ENCODE data around the gene ARL3. TPM values are rescaled to one million over a fixed set of nuclear protein-coding genes. Genes with fewer than 3 reads are reported as not detected.
A peak's percentile ranks its signal among the peaks of the same experiment; 100 is the strongest.
"Not testable (repeated sequence)": the region's sequence is repeated elsewhere in the genome, so short reads cannot be mapped to it uniquely, and the experiment has no call there.

ARL3 gene, protein sequence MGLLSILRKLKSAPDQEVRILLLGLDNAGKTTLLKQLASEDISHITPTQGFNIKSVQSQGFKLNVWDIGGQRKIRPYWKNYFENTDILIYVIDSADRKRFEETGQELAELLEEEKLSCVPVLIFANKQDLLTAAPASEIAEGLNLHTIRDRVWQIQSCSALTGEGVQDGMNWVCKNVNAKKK
- polyA plus RNA-seq (2013, experiment 1 of 2; ENCODE audit: insufficient read length) = 21.7 TPM
- polyA plus RNA-seq (2013, experiment 2 of 2; ENCODE audit: insufficient read length) = 20.4 TPM

DNA sequence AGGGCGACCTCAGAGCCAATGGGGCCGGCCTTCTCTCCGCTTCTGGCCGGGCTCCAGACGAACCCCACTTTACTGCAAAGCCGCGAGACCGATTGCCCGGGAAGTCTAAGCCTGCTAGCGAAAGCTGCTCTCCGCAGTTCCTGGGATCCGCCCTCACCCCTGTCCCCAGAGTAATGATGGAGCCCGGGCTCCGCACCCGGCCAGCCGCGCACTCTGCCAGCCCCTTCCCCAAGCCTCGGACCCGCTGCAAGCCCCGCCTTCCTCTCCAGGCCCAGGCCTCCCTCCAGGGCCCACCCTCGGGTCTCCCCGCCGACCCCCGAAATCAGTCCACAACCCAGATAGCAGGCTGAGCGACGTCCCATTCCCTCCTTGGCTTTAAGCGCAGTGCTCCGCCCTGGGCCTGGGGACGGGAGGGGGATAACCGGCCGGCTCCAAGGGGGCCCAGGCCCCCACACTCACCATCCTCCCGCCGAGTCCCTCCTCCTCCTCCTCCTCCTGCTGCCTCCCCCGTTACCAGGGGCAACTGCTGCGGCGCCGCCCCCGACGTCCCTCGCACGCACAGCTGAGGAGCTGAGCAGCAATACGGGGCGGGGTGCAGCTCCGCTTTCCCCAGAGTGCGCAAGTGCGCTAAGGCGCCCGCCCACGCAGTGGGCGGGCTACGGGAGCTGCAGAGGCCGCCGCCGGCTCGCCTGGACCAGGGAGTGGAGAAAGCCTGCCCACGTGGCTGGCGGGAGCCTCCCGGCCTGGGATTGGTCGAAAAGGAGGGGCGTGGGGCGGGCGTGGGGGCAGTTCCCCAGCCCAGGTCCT is at the start of gene ARL3:
ARL3 (minus strand) TSS at position 584 of the 807 bp plus-strand sequence; CDS start at position 462, 122 bp downstream.
- peak; percentile 99 for DNase-seq

DNA sequence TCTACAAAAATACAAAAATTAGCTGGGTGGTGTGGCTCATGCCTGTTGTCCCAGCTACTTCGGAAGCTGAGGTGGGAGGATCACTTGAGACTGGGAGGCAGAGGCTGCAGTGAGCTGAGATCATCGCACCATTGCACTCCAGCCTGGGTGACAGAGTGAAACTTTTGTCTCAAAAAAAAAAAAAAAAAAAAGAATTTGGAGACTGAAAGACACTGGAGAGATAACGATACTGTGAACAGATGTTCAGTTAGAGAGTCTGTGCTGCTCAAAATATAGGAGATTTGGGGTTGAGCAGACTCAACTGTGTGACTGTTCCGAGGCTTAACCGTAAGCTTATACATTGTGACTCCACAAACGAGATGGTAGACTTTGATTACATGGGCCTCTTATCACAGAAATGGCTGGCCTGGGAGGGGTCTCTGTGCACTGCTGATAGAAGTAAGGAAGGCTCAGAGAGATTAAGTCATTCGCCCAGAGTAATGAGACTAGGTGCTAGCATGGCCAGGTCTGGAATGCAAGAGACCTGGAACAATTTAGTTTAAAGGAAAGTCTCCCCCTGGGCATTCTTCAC is 48.9 kb upstream of the ARL3 start:
- DNase-seq = no peak

DNA sequence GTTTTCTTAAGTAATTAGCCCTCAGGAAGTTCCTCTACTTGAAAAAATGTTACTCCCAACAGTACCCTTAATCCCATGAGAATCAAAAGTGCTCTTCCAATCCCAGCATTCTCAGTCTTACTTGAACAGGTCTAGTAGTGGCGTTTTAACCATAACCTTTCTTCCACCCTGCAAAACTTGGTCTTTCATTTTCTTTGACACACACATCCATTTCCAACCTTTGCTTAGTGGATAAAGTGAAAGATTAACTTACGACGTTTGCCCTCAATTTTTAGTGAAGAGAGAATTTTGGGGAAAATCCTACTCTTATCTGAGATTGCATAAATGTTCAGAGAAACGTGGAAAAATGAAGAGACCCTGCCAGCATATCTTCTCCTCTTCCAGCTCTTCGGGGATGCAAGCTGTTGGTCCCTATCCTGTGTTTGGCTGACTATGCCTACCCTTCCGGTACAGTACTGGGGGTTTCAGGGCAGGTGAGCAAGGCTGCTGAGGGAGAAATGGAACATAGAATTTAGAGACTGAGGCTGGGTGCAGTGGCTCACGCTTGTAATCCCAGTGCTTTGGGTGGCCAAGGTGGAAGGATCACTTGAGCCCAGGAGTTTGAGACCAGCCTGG is 48.3 kb upstream of the ARL3 start:
- DNase-seq = no peak

DNA sequence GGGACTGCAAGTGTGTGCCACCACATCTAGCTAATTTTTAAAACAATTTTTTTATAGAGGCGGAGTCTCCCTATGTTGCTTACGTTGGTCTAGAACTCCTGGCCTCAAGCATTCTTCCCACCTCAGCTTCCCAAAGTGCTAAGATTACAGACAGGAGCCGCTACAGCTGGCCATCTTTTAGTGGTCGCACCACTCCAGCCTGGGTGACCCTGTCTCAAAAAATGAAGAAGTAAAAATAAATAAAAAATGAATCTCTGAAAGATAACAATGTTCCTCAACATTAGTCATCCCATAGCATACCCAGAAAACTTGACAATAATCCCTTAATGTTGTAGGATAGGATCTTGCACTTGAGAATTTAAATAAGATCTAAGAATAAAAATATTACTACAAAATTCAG is 47.8 kb upstream of the ARL3 start:
- no peak for DNase-seq

DNA sequence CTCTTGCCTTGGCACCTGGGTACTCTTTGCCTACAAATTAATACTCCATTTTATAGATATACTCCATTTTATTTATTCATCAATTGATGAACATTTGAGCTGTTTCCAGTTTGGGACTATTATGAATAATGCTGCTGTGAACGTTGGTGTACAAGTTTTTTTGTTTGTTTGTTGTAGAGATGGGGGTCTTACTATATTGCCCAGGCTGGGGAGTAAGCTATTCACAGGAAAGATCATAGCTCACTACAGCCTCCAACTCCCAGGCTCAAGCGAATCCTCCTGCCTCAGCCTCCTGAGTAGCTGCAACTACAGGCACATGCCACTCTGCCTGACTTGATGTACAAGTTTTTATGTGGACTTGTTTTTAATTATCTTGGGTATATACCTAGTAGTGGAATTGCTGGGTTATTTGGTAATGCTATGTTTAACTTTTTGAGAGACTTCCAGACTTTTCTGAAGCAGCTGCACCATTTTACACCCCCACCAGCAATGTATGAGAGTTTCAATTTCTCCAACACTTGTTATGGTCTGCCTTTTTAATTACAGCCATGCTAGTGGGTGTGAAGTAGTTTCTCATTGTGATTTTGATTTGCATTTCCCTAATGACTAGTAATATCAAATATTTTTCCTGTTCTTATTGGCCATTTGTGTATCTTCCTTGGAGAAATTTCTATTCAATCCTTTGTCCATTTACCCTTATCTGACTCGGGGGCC is 45.5 kb upstream of the ARL3 start:
- DNase-seq = no peak

DNA sequence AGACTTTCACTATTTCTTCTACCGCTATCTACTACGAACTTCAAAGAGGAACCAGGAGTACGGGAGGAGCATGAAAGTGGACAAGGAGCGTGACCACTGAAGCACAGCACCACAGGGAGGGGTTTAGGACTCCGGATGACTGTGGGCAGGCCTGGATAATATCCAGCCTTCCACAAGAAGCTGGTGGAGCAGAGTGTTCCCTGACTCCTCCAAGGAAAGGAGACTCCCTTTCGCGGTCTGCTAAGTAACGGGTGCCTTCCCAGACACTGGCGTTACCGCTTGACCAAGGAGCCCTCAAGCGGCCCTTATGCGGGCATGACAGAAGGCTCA is 44.7 kb upstream of the ARL3 start:
- DNase-seq = not testable (repeated sequence)

DNA sequence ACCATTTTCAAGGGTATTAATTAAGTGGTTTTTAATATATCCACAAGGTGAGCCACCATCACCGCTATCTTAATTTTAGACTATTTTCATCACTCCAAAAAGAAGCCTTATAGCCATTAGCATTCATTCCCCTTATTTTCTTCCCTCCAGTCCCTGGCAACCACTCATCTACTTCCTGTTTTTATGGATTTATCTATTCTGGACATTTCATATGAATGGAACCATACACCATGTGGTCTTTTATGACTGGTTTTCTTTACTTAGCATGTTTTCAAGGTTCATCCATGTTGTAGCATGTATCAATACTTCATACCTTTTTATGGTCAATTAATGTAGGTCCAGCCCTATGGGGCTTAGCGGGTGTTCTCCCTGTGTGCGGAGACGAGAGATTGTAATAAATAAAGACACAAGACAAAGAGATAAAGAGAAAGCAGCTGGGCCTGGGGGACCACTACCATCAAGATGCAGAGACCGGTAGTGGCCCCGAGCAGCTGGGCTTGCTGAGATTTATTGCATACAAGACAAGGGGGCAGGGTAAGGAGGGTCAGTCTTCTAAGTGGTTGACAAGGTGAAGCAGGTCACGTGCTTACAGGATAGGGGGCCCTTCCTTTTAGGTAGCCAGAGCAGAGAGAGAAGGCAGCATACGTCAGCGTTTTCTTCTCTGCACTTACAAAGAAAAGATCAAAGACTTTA is 44.2 kb upstream of the ARL3 start:
- DNase-seq = no peak

DNA sequence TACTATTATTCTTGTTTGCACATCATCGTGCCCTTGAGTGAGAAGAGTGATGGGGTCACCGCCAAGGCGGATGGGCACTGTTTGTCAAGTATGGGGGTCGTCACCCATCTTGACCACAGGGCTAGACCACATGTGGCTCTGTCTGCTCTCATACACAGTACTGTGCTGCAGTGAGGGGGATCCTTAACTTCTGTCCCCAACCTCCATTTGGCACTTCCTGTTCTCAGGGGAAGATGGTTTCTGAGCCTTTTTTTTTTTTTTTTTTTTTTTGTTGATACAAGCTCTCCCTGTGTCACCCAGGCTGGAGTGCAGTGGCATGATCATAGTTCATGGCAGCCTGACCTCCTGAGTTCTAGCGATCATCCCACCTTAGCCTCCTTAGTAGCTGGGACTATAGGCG is 43.1 kb upstream of the ARL3 start:
- no peak for DNase-seq

DNA sequence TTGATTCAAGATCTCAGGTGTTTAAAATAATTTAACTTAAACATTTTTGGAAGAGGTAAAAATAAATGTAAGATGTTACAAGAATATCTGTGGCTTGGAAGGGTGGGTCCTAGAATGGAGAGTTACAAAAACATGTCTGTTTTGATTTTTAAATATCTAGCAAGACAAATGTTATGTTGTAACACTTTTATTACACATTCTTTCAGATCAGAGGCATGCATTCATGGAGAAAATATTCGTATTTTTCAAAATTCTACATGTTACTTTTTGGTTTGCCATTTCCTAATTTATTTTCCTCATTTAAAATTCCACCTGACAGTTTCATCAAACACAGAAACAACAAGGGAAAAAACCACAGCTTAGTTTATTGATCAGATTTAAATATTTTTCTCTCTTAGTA is 39.5 kb upstream of the ARL3 start:
- DNase-seq = peak; percentile 28

DNA sequence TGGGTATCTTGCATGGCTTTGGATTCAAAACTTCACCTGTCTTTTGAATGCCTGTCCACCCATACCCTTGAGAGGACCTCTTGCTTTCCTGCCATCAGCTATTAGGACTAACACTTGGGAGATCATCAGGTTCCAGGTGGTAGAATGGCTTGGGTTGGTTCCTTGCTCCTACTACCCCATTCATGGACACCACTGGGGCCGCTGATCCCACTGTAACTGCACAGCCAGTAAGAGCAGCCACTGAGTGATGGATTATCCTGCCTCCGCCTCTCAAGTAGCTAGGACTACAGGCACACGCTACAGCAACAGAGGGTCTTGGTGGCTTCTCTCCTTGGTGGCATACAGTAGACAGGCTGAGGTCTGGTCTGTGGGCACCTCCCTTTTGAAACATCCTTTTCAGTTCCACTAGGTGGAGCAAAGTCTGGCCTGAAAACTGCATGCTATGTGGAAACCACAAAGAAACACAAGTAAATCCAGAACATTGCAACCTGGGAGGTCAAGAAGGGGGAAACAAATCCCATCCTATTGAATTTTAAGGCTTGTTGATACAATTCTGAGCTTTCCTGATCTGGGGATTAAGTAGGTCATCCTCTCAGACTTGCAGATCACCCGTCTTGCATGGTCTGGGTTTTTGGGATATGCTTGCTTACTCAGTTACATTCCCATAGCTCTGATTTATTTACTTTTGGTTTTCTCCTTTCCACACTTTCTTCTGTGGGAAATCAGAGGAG is 38.9 kb upstream of the ARL3 start:
- peak; percentile 87 for DNase-seq

DNA sequence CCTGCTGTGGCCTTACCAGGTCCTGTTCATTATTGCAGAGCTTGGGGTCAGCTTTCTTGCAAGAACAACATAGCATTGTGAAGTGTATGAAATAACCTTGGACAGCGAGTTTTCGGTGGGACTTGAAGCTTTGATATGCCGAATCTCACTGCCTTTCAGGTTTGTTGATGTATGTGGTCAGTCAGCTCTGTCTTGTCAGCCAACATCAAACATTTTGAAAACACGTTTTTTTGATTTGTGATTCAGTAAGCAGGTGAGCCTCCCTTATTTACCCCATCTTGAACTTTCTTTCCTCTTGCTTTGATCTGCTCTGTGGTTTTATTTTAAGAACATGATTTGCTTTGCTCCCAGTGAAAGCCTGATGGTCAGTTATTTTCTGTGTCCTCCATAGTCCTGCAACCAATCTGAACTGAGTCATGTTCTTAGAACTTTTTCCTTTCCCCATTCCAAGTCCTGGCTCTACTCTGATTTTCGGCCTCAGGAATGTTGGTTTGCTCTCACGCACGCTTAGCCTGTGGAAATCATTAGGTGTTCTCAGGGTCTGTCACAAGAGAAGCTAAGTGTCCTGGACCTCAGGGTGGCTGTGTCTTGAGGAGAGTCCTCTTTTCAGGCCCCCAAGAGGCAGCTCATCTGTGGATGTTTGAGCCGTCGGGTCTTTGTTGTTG is 38.2 kb upstream of the ARL3 start:
- DNase-seq = peak; percentile 73

DNA sequence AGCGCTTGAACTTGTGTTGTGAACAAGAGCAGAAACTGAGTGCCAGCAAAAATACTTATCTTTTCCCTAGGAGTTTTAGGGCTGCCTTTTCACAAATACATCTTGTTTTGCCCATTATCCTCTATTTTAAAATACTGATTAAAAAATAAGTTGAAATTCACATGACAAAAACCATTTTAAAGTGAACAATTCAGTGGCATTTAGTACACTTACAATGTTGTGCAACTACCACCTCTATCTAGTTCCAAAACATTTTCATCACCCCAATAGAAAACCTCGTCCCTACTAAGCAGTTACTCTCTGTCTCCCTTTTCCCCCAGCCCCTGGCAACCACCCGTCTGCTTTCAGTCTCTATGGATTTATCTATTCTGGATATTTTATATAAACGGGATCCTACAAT is 31.0 kb upstream of the ARL3 start:
- no peak for DNase-seq

DNA sequence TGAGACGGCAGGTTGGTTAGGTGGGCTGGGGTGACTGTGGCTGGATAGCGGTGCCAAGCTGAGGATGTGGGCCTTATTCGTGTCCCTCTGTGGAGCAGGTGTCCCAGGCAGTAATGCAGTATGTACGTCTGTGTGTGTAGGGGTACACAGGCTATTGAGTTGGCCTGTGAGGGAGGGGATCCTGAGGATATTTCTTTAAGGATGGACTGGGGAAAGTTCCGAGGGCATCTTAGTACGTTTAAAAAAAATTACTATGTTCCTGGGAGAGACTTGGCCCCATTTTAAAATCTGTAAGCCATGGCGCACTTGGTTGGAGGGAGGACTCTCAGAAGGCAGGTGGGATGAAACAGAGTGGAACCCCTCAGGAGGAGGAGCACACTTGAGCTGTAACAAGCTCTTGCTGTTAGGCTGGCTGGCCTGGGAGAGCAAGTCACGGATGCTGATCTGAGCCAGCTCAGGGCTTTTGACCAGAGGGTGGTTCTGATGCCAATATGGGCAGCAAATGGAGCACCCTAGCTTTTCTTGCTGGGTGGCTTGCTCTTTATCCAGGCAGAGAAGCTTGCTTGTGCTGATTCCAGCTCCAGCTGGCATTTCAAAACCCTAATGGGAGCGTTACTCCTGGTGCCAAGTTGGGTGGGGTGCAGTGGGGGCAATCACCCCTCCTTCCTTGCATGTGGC is 30.3 kb upstream of the ARL3 start:
- DNase-seq = no peak

DNA sequence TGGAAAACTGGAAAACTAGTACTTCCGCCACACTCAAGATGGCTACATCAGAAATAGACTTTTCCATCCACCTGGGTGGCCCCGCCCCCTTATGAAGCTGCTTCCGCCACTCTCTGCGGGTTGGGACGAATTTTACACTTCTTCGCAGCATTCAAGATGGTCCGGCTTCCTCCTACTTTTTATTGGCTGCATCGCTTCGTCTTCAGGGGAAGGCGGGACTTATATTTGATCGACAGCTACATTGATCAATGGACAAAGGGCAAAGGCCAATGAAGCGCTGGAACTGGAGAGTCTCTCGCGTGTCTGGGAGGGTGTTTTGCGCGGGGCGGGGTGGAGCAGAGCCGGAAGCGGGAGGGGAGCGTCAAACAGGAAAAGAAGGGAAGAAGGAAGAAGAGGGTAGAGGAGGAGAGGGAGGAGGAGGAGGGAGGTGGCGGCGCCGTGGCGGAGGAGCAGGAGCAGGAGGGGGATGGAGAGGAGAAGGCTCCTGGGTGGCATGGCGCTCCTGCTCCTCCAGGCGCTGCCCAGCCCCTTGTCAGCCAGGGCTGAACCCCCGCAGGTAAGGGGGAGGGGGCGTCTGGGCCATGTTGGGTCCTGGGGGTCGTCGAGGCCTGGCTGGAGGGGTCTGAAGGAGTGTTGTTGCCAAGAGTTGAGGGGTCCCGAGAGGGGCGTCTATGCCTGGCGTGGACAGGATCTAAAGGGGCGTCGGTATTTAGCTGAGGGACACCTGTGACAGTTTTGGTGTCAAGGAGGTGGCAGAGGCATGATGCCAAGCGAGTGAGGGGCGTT is 29.6 kb upstream of the ARL3 start, which contains the start of gene WBP1L:
WBP1L (plus strand) TSS at position 361 of the 786 bp plus-strand sequence; CDS start at position 467, 106 bp downstream.
- DNase-seq = peak; percentile 100

DNA sequence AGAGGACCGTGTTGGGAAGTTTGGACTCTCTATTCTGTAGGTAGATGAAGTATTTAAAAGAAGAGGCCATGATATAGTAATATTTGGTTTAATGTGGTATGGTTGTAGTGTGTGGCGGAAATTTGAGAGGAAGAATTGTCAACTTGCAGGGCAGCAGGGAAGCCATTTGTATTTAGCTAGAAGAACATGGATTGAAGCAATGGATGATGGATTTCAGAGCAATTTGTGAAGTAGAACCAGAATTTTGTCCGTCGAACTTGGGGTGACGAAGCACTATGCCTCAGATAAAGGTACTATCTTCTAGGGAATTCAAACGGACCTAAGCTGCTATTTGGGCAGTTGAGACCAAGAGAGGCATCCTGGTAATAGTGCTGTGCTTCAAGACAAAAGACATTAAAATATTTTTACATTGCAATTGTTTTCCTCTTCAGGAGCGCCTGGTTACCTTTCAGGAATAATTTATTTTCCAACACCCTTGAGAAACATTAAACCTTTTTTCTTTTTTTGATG is 28.9 kb upstream of the ARL3 start:
- no peak for DNase-seq

DNA sequence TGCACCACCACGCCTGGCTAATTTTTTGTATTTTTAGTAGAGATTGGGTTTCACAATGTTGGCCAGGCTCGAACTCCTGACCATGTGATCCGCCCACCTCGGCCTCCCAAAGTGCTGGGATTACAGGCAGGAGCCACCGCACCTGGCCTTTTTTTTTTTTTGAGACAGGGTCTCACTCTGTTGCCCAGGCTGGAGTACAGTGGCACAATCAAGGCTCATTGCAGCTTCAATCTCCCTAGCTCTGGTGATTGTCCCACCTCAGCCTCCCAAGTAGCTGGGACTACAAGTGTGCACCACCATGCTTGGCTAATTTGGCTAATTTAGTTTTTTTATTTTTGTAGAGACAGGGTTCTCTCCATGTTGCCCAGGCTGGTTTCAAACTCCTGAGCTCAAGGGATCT is 28.1 kb upstream of the ARL3 start:
- not testable (repeated sequence) for DNase-seq

DNA sequence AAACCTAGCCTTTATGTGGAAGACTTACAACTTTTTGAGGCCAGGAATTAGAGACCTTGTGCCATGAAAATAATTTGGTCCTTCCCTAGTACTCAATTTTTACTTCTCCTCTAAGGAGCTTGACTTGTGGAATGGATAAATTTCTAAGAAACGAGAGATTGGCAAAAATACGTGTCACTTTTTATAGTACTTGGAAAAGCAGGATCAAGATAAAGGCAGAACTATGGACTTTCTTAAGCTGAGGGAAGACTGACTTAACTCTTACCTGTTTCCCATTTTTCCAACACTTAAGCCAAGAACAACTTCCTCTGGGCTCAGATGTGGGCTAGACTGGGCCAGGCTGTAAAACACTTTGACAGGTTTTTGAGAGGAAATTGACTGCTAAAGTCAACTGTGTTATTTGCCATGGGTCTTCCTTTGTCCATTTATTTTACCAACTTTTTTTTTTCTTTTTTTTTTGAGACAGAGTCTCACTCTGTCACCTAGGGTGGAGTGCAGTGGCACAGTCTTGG is 27.6 kb upstream of the ARL3 start:
- no peak for DNase-seq

DNA sequence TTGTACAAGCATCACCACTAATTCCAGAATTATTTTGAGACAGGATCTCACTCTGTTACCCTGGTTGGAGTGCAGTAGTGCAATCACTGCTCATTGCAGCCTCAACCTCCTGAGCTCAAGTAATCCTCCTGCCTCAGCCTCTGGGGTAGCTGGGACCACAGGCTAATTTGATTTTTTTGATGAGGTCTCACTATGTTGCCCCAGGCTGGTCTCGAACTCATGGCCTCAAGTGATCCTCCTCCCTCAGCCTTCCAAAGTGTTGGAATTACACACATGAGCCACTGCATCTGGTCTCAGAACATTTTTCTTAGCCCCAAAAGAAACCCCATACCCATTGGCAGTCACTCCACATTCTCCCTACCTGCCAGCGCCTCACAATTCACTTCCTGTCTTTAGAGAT is 26.0 kb upstream of the ARL3 start:
- no peak for DNase-seq

DNA sequence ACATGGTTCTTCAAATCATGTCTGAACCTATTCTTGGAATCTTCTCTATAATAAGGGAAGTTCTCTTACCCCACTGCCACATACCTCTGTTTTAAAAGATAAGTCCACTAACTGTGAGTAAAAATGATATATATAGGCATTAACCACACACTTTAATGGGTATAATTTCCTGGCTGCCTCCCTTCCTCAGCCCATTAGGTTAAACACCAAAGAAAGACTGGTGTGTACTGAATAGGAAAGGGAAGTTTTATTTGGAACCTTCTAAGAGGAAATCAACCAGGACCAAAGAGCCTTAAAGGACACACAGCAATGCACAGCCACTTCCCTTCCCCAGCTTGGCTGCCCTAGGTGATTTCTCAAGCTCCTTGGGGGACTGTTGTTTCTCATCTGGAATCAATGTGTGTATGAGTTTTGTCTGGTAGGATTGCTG is 24.5 kb upstream of the ARL3 start:
- no peak for DNase-seq

Data from fibroblast of skin of scalp (primary cell).